OCI-LY3 (cell line): Measurements from ENCODE around the gene STK33.

ENCODE experiments used
- EZH2phosphoT487 ChIP-seq: fragments of 200-600 bp; shearing (Covaris generic); IDR thresholded peaks from 2 replicates; pipeline ENCODE4 v1.6.1; 2018; ENCODE audit warnings: antibody characterized with exemption, mixed run types, low read depth
- TF ChIP-seq, protein P1 (sequence below): fragments of 200-600, 300-600 bp; sonication (generic); IDR thresholded peaks from 2 replicates; pipeline ENCODE4 v1.5.1; 2014; ENCODE audit warnings: antibody characterized with exemption, low read length, low read depth

DNA sequence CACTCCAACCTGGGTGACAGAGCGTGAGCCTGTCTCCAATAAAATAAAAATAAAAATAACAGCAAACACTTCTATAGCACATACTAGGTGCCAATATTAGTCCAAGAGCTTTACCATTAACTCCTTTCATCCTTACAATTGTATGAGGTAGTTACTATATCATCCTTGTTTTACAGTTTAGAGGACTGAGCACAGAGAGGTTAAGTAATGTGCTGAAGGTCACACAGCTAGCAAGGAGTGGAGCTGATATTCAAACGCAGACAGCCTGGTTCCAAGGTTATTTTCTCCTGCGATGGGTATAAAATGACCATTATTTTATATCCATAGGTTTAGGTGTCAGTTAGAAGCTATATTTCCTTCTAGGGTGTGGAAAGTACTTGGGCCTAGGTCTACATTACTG, 249.7 kb downstream of the STK33 start:
- TF ChIP-seq, protein P1, sequence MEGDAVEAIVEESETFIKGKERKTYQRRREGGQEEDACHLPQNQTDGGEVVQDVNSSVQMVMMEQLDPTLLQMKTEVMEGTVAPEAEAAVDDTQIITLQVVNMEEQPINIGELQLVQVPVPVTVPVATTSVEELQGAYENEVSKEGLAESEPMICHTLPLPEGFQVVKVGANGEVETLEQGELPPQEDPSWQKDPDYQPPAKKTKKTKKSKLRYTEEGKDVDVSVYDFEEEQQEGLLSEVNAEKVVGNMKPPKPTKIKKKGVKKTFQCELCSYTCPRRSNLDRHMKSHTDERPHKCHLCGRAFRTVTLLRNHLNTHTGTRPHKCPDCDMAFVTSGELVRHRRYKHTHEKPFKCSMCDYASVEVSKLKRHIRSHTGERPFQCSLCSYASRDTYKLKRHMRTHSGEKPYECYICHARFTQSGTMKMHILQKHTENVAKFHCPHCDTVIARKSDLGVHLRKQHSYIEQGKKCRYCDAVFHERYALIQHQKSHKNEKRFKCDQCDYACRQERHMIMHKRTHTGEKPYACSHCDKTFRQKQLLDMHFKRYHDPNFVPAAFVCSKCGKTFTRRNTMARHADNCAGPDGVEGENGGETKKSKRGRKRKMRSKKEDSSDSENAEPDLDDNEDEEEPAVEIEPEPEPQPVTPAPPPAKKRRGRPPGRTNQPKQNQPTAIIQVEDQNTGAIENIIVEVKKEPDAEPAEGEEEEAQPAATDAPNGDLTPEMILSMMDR: no peak
- TF ChIP-seq EZH2phosphoT487: no peak
